GM21576 (cell line): ENCODE results near the gene DLEU7.

Experiments
- ATAC-seq: cut with Tn5 transposase; IDR thresholded peaks from one replicate; pipeline ENCODE4 v1.9.1; 2021; ENCODE audit warnings: mild to moderate bottlenecking, moderate library complexity; ENCODE audit not compliant: unreplicated experiment

DLEU7 gene

GRCh38 chr13:50844084-50844875 lies 788 bp upstream of the DLEU7 start:
- ATAC-seq = no peak

GRCh38 chr13:50842990-50843256 lies 569 bp downstream of the DLEU7 start:
- no peak for ATAC-seq

- no peak for ATAC-seq
Observed at GRCh38 chr13:50842251-50842989, 1.1 kb downstream of the DLEU7 start.

GRCh38 chr13:50841786-50842185 lies 1.7 kb downstream of the DLEU7 start:
- no peak for ATAC-seq

GRCh38 chr13:50840284-50840683 lies 3.2 kb downstream of the DLEU7 start:
- no peak for ATAC-seq

- no peak for ATAC-seq
Observed at GRCh38 chr13:50839828-50840227, 3.7 kb downstream of the DLEU7 start.

GRCh38 chr13:50838701-50839100 lies 4.8 kb downstream of the DLEU7 start:
- no peak for ATAC-seq

GRCh38 chr13:50838031-50838430 lies 5.5 kb downstream of the DLEU7 start:
- ATAC-seq = no peak

GRCh38 chr13:50831512-50831911 lies 12.0 kb downstream of the DLEU7 start:
- no peak for ATAC-seq

GRCh38 chr13:50829896-50830295 lies 13.6 kb downstream of the DLEU7 start:
- no peak for ATAC-seq

GRCh38 chr13:50829226-50829625 lies 14.3 kb downstream of the DLEU7 start:
- ATAC-seq = no peak

- no peak for ATAC-seq
Observed at GRCh38 chr13:50826035-50826434, 17.5 kb downstream of the DLEU7 start.

- no peak for ATAC-seq
Observed at GRCh38 chr13:50812242-50812641, 31.2 kb downstream of the DLEU7 start.

GRCh38 chr13:50810998-50811397 lies 32.5 kb downstream of the DLEU7 start:
- ATAC-seq = peak; percentile 93

- ATAC-seq = no peak
Observed at GRCh38 chr13:50810468-50810867, 33.0 kb downstream of the DLEU7 start.

- ATAC-seq = no peak
Observed at GRCh38 chr13:50809133-50810090, 34.1 kb downstream of the DLEU7 start.

GRCh38 chr13:50805805-50806204 lies 37.7 kb downstream of the DLEU7 start:
- no peak for ATAC-seq

GRCh38 chr13:50801087-50801931 lies 42.2 kb downstream of the DLEU7 start:
- peak; percentile 78 for ATAC-seq

- ATAC-seq = no peak
Observed at GRCh38 chr13:50800091-50800739, 43.3 kb downstream of the DLEU7 start.

GRCh38 chr13:50798923-50799322 lies 44.6 kb downstream of the DLEU7 start:
- no peak for ATAC-seq
